Activated naive CD4-positive, alpha-beta T cell treated with Interleukin-2 at 50 U/mL for 16 hours (primary cell): ENCODE measurements around the gene PGBD2.
"Not testable (repeated sequence)": the region's sequence is repeated elsewhere in the genome, so short reads cannot be mapped to it uniquely, and the experiment has no call there.

Experiments
- DNase-seq: peaks from one replicate; pipeline ENCODE4 v3.0.0-alpha.2; 2020

PGBD2 gene

GRCh38 chr1:248906009-248906752, at the start of gene PGBD2:
Gene PGBD2, plus strand, starts transcription at chr1:248906235. Its CDS starts 7,628 bp downstream, at chr1:248913863.
- peak; percentile 96 for DNase-seq

DNA sequence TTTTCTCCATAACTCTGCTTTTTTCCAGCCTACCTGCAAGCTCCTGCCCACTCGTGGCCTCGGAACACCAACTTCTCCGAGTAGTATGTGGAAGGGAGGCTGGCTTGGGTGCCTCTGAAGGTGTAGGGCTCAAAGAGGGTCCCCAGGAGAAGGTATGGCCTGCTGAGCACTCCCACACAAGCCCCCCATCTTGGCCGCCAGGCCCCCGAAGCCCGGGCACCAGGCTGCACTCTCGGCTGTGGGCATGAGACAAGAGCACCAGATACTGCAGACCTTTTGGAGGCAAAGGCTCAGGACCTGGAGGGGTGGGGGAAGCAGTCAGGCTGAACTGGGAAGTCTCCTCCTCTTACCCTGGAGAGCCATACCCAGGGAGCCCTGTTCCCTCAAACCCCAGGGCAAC, 48.8 kb upstream of the PGBD2 start:
- DNase-seq, result no peak

DNA sequence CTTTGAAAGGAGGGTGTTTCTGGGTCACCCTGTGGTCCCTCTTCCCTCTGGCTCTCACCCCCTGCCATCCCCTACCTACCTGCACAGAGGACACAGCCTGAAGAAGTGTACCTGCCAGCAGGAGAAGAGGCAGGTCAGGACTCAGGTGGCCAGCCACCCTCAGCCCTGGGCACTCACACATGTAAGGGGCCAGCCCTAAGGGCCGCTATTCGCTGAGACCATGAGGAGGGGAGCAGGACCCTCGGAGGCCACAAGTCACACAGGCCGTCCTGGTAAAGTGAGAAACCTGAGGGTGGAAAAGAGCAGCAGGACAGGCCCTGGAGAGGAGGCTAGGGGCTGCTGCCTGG, 48.3 kb upstream of the PGBD2 start:
- DNase-seq, result no peak

GRCh38 chr1:248858096-248858890, 47.7 kb upstream of the PGBD2 start:
- peak; percentile 36 for DNase-seq

- peak; percentile 97 for DNase-seq
These were observed 46.8 kb upstream of the PGBD2 start, which contains the start of gene ZNF692 for GRCh38 chr1:248858891-248859889. Gene ZNF692, minus strand, starts transcription at chr1:248859085. Its CDS starts 776 bp downstream, at chr1:248858309.

- DNase-seq, result no peak
These were observed 46.0 kb upstream of the PGBD2 start for GRCh38 chr1:248860007-248860406.

GRCh38 chr1:248861616-248862015, 44.4 kb upstream of the PGBD2 start:
- no peak for DNase-seq

- DNase-seq, result no peak
These were observed 43.4 kb upstream of the PGBD2 start for GRCh38 chr1:248862695-248862997.

GRCh38 chr1:248862998-248863881, 42.8 kb upstream of the PGBD2 start:
- DNase-seq, result peak; percentile 82

GRCh38 chr1:248871837-248872401, 34.1 kb upstream of the PGBD2 start:
- no peak for DNase-seq

DNA sequence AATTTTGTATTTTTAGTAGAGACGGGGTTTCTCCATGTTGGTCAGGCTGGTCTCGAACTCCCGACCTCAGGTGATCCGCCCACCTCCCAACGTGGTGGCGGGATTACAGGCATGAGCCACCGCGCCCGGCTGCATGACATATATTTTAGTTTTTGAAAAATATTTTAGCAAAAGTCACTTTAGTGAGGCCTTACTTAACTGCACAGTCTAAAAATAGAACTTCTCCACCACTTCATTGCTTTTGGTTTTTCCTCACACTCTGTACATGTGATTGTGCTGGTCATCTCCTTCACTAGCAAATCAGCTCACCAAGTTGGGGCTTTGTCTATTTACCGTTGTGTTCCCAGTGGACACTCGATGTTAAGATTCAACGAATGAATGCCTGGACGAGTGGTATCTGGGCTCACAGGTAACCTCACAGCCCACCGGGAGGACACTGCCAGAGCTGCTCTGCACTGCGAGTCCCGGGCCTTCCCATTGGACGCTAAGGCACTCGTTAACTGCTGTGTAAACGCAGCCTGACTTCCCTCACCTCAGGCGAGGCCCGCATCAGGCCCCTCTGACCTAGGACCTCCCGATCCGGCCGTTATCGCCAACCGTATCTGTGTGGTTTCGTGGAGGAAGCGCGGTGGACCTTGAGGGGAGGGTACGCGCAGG, 33.2 kb upstream of the PGBD2 start:
- peak; percentile 67 for DNase-seq

- peak; percentile 95 for DNase-seq
These were observed 32.5 kb upstream of the PGBD2 start for GRCh38 chr1:248873409-248873992.

- DNase-seq, result peak; percentile 84
These were observed 32.0 kb upstream of the PGBD2 start for GRCh38 chr1:248873993-248874533.

- DNase-seq, result no peak
These were observed 24.8 kb upstream of the PGBD2 start for GRCh38 chr1:248881261-248881660.

DNA sequence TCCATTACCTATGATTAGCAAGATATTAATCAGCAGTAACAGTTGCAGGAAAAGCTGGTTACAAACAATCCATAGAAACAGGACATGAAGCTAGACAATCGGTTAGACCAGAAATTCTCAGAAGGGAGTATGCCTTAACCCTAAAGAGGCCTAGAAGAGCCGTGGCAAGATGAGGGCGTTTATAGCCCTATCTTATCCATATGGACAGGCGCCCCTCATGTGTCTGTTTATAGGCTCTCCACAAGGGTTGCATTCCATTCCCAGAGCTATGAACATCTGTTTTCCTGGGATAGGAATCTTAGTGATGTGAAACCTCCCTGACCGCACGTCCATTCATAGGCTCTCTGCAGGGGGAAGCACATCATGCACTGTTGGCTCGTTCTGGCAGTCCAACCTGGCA, 23.6 kb upstream of the PGBD2 start:
- not testable (repeated sequence) for DNase-seq

DNA sequence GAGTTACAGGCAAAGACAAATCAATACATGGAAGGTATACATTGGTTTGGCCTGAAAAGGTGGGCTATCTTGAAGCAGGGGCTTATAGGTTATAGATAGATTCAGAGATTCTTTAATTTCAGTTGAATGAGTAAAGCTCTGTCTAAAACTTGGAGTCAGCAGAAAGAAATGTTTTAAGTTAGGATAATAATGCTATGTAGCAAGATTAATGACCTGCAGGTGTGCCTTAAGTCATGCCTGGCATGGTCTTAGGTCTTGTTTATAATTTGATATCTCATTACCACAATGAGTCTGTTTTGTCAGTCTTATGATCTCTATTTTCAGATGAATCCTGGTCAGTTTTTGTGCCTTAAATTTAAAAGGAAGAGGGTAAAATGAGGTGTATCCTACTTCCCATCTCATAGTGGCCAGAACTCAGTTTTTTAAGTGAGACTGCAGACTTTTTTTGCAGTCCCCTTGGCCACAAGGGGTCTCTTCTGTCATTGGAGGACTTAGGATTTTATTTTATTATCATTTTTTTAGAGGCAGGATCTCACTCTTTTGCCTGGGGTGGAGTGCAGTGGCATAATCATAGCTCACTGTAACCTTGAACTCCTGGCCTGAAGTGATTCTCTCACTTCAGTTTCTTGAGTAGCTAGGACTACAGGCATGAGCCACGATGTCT, 21.3 kb upstream of the PGBD2 start:
- DNase-seq, result no peak

- DNase-seq, result no peak
These were observed 20.4 kb upstream of the PGBD2 start for GRCh38 chr1:248885646-248886045.

- DNase-seq, result no peak
These were observed 19.7 kb upstream of the PGBD2 start for GRCh38 chr1:248886237-248886895.

DNA sequence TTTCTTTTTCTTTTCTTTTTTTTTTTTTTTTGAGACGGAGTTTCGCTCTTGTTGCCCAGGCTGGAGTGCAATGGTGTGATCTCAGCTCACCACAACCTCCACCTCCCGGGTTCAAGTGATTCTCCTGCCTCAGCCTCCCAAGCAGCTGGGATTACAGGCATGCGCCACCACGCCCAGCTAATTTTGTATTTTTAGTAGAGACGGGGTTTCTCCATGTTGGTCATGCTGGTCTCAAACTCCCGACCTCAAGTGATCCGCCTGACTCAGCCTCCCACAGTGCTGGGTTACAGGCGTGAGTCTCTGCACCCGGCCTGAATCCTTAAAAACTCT, 16.2 kb upstream of the PGBD2 start:
- DNase-seq, result not testable (repeated sequence)
